T-helper 1 cell treated with Interleukin-12 subunit alpha and Interleukin-12 subunit beta and Interleukin-4 antibody, amounts not matched to agents 30 ng/mL and 1 ng/mL, for 36 hours (primary cell): Measurements from ENCODE around the gene LIMK1. TPM values are rescaled to one million over a fixed set of nuclear protein-coding genes. Genes with fewer than 3 reads are reported as not detected.
"Not testable (repeated sequence)": the region's sequence is repeated elsewhere in the genome, so short reads cannot be mapped to it uniquely, and the experiment has no call there.

Experiments used
- intact Hi-C: fragments of 100-400 bp; cut with micrococcal nuclease; formaldehyde crosslinking; loops from one replicate; pipeline ENCODE4 v1.15.1; 2024
- total RNA-seq: library from RNA; stranded (reverse); gene quantifications from 2 replicates; pipeline ENCODE4 v1.2.3, GENCODE V29; 2022

Gene LIMK1
- total RNA-seq, 1 donor from 2014 or later: 20.6 TPM

- intact Hi-C loops: no loop called here
These were observed 36.2 kb downstream of the LIMK1 start for GRCh38 chr7:74119831-74120230.

- intact Hi-C loops: no loop called here
These were observed 38.0 kb downstream of the LIMK1 start for GRCh38 chr7:74121401-74122249.

GRCh38 chr7:74123892-74124291, 40.3 kb downstream of the LIMK1 start:
- intact Hi-C loops: not testable (repeated sequence)

GRCh38 chr7:74126220-74126880, 42.7 kb downstream of the LIMK1 start:
- intact Hi-C loops: no loop called here

GRCh38 chr7:74129887-74130286, 46.3 kb downstream of the LIMK1 start:
- intact Hi-C loops: no loop called here

GRCh38 chr7:74130518-74130917, 46.9 kb downstream of the LIMK1 start:
- intact Hi-C loops: no loop called here

GRCh38 chr7:74134117-74134620, 50.6 kb downstream of the LIMK1 start:
- intact Hi-C loops: no loop called here

- intact Hi-C loops: no loop called here
These were observed 54.8 kb downstream of the LIMK1 start for GRCh38 chr7:74138334-74138867.

GRCh38 chr7:74138945-74139843, 55.6 kb downstream of the LIMK1 start:
- intact Hi-C loops: no loop called here

GRCh38 chr7:74141705-74142104, 58.1 kb downstream of the LIMK1 start:
- intact Hi-C loops: no loop called here

GRCh38 chr7:74143383-74143782, 59.8 kb downstream of the LIMK1 start:
- intact Hi-C loops: no loop called here

GRCh38 chr7:74148491-74148890, 64.9 kb downstream of the LIMK1 start:
- intact Hi-C loops: no loop called here

- intact Hi-C loops: no loop called here
These were observed 65.5 kb downstream of the LIMK1 start for GRCh38 chr7:74149071-74149470.

- intact Hi-C loops: no loop called here
These were observed 66.0 kb downstream of the LIMK1 start for GRCh38 chr7:74149603-74150002.

GRCh38 chr7:74153736-74154135, 70.1 kb downstream of the LIMK1 start:
- intact Hi-C loops: no loop called here

GRCh38 chr7:74155810-74156395, 72.3 kb downstream of the LIMK1 start:
- intact Hi-C loops: no loop called here

GRCh38 chr7:74157605-74158004, 74.0 kb downstream of the LIMK1 start:
- intact Hi-C loops: no loop called here

GRCh38 chr7:74164985-74165456, 81.4 kb downstream of the LIMK1 start:
- intact Hi-C loops: no loop called here

- intact Hi-C loops: no loop called here
These were observed 82.4 kb downstream of the LIMK1 start for GRCh38 chr7:74165867-74166593.

GRCh38 chr7:74167324-74167723, 83.7 kb downstream of the LIMK1 start:
- intact Hi-C loops: not testable (repeated sequence)
